GM18868 (cell line): ENCODE measurements around the gene AKAP6.

ENCODE experiments used
- ATAC-seq: cut with Tn5 transposase; IDR thresholded peaks from one replicate; pipeline ENCODE4 v1.9.1; 2021; ENCODE audit warnings: mild to moderate bottlenecking, moderate library complexity; ENCODE audit not compliant: unreplicated experiment

Gene AKAP6

GRCh38 chr14:32524609-32525375 lies 195.7 kb downstream of the AKAP6 start:
- ATAC-seq: no peak

GRCh38 chr14:32525591-32525990 lies 196.5 kb downstream of the AKAP6 start:
- no peak for ATAC-seq

DNA sequence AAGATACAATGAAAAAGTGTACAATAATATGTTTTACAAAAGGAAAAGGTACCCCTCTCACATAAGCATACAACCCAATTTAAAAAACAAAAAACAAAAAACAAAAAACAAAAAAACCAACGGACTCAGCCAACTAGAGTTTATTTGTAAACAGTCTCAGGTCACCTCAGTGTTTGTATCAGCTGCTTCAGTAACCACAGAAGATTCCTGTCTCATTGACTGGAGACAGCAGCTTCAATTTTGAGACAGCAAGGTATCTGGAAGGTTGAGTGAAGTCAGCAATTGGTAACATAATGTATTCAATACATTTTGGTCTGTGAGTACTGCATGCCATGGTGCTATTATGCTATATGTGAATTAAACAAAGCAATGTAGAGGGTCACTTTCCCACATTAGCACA lies 201.7 kb downstream of the AKAP6 start:
- no peak for ATAC-seq

DNA sequence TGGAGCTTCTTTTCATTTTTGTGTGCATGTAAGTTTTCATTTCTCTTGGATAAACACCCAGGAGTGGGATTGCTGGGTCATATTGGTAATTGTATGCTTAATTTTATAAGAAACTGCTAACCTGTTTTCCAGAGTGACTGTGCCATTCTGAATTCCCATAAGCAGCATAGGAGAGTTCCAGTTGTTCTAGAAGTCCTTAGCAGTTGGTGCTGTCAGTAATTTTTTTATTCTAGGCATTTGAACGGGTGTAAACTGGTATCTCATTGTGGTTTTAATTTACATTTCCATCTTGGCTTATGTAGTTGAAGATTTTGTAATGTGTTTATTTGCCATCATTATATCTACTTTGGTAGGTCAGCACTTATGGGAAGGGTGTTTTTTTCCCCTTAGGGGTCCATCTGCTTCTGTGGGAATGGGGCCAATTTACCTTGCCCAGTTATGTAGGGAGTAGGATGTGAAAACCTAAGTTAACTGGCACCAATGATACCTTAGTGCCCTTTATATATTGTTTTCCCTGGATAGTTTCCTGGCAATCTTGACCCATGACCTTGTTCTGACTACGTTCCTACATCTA lies 202.9 kb downstream of the AKAP6 start:
- no peak for ATAC-seq

GRCh38 chr14:32534145-32534544 lies 205.0 kb downstream of the AKAP6 start:
- ATAC-seq: no peak

DNA sequence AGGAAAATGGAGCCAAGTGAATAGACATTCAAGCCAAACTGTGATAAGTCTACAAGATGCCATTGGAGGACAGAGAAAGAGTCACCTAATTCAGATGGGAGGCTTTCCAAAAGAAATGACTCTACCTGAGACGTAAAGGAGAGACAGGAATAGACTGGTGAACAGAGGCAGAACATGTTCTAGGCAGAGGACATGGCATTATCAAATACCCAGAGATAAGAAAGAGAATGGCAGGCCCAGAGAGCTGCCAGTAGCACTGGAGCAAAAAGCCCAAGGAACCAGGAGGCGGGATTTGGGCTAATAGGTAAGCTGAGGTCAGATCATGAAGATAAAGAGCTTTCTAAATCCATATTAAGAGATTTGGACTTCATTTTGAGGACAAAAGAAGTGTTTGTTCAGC lies 207.1 kb downstream of the AKAP6 start:
- ATAC-seq: no peak

GRCh38 chr14:32537166-32537565 lies 208.1 kb downstream of the AKAP6 start:
- no peak for ATAC-seq

DNA sequence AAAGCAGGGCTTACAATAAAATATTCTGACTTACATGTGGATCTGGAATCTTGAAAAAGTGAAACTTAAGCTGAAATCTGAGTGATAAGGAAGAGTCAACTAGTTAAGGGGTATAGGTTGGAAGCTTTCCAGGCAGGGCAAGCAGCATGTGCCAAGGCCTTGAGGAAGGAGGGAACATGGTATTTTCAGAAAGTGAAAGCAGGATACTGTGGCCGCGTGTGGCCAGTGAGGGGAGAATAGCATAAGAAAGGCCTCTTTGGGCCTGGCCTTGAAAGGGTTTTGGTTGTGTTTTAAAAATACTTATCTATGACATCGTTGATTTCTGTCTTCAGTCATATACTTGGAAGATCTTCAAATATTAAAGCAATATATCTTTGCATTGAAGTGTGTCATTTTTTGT lies 213.4 kb downstream of the AKAP6 start:
- no peak for ATAC-seq

GRCh38 chr14:32545095-32545494 lies 216.0 kb downstream of the AKAP6 start:
- no peak for ATAC-seq

GRCh38 chr14:32545506-32546210 lies 216.6 kb downstream of the AKAP6 start:
- ATAC-seq: no peak

- no peak for ATAC-seq
These were observed 217.1 kb downstream of the AKAP6 start for GRCh38 chr14:32546246-32546645.

DNA sequence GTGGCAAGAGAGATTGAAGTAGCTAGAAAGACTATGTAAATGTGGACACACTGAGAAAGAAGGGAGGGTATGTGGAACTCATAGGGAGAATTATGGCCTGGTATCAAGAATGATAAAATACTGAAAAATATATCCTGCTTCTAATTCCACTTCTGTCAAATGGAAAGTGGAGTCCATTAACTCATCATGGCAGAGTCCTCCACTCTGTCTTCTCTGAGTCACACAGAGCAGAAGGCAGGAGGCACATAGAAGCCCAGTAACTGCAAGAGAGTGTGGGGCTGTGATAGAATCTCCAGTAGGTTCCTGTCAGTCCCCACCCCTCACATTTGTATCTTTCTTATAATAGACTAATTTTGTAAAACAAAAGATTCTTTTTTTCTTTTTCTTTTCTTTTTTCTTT lies 223.7 kb downstream of the AKAP6 start:
- ATAC-seq: no peak

DNA sequence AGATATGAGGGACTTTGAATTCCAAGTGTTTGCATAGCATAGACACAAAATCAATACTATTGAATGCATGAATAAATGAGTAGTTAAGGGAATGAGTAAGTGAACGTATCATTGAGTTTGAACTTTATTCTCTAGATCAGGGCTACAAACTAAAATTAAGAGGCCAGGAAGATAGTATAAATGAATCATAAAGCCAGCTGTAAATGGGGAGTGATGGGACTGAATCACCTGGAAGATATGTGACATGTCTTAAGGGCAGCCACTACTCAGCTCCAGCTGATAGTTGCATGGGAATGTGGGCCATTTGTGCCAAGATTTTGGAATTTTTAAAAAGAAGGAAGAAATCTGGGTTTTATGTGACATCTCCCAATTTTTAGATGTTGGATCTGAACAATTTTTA lies 229.9 kb downstream of the AKAP6 start:
- no peak for ATAC-seq

DNA sequence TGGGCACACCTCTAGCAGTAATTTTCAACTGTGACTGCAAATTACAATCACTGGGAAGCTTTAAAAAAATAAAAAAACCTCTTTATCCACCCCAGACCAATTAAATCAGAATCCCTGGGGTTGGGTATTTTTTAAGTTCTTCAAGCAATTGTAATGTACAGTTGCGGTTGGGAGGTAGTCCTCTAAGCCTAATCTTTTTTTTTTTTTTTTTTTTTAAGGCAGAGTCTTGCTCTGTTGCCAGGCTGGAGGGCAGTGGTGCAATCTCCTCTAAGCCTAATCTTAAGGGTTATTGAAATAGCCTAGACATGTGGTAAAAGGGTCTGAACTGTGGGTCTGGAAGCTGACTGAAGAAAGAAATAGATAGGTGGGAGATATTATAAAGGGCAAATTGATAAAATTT lies 230.5 kb downstream of the AKAP6 start:
- no peak for ATAC-seq

- peak; percentile 90 for ATAC-seq
These were observed 231.2 kb downstream of the AKAP6 start for GRCh38 chr14:32560209-32560857.

- no peak for ATAC-seq
These were observed 232.4 kb downstream of the AKAP6 start for GRCh38 chr14:32561520-32561919.

DNA sequence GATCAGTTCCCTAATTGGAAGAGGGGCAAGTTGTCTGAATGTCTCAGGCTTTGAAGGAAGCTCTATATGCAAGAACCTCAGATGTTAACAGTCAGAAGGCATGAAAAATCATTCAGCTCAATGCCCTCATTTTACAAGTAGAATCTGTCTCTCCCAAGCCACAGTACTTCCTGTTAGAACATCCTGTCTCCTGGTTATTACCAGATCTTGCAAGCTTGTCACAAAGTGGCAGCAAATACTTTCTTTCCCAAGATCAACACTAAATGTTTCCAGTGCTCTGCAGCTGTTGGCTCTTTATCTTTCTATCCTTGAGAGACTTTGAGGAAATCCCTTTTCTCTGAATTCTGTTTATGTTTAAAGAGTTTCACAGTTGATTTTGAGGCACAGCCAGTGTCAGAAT lies 235.5 kb downstream of the AKAP6 start:
- ATAC-seq: no peak

DNA sequence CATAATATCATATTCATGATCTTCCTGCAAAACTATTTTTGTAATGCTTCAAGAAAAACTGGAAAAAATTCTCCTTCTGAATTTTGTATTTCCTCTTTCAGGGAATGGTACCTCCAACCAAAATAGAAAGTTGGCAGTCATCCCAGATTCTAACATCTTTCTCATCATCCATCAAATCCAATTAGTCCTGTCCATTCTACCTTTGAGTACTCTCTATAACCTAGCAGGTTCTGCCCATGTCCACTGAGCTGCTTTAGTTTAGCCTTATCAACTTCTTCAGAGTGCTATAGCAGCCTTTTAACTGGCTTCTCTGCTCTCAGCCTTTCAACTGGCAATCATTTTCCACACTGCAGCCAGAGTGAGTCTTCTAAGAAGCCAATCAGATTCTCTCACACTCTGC lies 236.2 kb downstream of the AKAP6 start:
- peak; percentile 16 for ATAC-seq

- ATAC-seq: no peak
These were observed 238.7 kb downstream of the AKAP6 start for GRCh38 chr14:32567543-32568384.

DNA sequence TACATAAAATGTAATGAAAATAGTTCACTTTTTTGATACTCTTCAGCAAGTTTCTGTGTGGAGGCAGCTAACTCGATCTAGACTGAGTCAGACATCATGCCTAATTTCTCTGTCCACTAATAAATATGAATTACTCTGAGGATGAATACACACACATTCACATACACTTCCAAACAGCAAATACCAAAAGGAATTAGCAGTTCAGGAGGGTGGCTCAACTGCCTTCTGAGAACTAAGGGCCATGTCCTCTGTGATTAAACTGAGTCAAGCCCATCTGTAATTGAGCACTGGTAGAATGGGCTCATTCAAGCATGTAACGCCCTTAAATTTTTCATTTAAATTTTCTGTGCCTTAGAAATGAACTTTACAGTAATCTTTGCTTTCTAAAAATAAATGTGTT lies 242.5 kb downstream of the AKAP6 start:
- ATAC-seq: no peak
